Aorta (tissue), 5 donors: ENCODE results near the gene KRTAP10-12. TPM values are rescaled to one million over a fixed set of nuclear protein-coding genes. Genes with fewer than 3 reads are reported as not detected.

Source experiments
- ATAC-seq: fragments of 200-7000 bp; cut with Tn5 transposase; one replicate; pipeline ENCODE4 v1.9.1; 2022; ENCODE audit warnings: moderate library complexity; ENCODE audit not compliant: low FRiP score
- DNase-seq, 2 donors: peaks; one replicate each; pipeline ENCODE4 v3.0.0-alpha.2; 2020
- H3K27ac ChIP-seq, 2 donors: one replicate each; pipeline ENCODE4 v1.5.1; 2013; ENCODE audit warnings: low read length in 2 of 2, mild to moderate bottlenecking in 2 of 2, moderate library complexity in 2 of 2, control low read depth in 1 of 2, inconsistent platforms in 1 of 2, low read depth in 1 of 2
- H3K27me3 ChIP-seq, 2 donors: one replicate each; pipeline ENCODE4 v1.6.1; 2013; ENCODE audit warnings: control low read depth in 1 of 2, low read length in 1 of 2, mild to moderate bottlenecking in 1 of 2, moderate library complexity in 1 of 2; ENCODE audit not compliant: insufficient read depth in 2 of 2, control insufficient read depth in 1 of 2
- H3K36me3 ChIP-seq, 2 donors: one replicate each; pipeline ENCODE4 v1.6.1; 2013; ENCODE audit warnings: control low read depth in 1 of 2, low read length in 1 of 2, mild to moderate bottlenecking in 1 of 2; ENCODE audit not compliant: insufficient read depth in 2 of 2, control insufficient read depth in 1 of 2
- H3K4me1 ChIP-seq, 2 donors: one replicate each; pipeline ENCODE4 v1.6.1; 2013; ENCODE audit warnings: low read length in 2 of 2, control low read depth in 1 of 2, mild to moderate bottlenecking in 1 of 2, moderate library complexity in 1 of 2; ENCODE audit not compliant: insufficient read depth in 2 of 2, control insufficient read depth in 1 of 2
- H3K4me3 ChIP-seq, 2 donors: one replicate each; pipeline ENCODE4 v1.5.1; 2013; ENCODE audit warnings: low read length in 2 of 2, control low read depth in 1 of 2, mild to moderate bottlenecking in 1 of 2
- H3K9me3 ChIP-seq: one replicate; pipeline ENCODE4 v1.6.1; 2013; ENCODE audit warnings: mild to moderate bottlenecking, low read length; ENCODE audit not compliant: control insufficient read depth
- WGBS, 2 donors: extraction: QIAGEN DNeasy Blood & Tissue Kit; methylation state at CpG; one replicate each; pipeline ENCODE4 v1.1.7; 2013; 5-methylcytosine and 5-hydroxymethylcytosine counted together
- intact Hi-C, 2 donors: fragments of 100-400 bp; cut with DNase I; formaldehyde crosslinking; loops; one replicate each; pipeline versions ENCODE4 v1.14.2 to v1.15.0; 2022
- polyA plus RNA-seq, 2 donors: library from polyadenylated mRNA; stranded (reverse); fragments of 200-250 nt; gene quantifications; one replicate each; pipeline ENCODE4 v1.2.3, GENCODE V29; 2013
- total RNA-seq, 2 donors: library from RNA; stranded (reverse); fragmentation: NEBNext Ultra II Directional; extraction: Animal tissue kit (Norgen Biotek cat#: 25700); gene quantifications; one replicate each; pipeline ENCODE4 v1.2.1, GENCODE V29; 2021
- donor health status: healthy with polysubstance abuse.
- donor health status: Bipolar disorder and iron deficiency.
- donor health status: DM: no; HTN: no; CAD: no.
- donor health status: DM: no; HTN: no; CAD: no.
- donor health status: DM: yes; HTN: yes; CAD: no.

KRTAP10-12 gene
- total and polyA plus RNA-seq, 4 donors, result not detected

DNA sequence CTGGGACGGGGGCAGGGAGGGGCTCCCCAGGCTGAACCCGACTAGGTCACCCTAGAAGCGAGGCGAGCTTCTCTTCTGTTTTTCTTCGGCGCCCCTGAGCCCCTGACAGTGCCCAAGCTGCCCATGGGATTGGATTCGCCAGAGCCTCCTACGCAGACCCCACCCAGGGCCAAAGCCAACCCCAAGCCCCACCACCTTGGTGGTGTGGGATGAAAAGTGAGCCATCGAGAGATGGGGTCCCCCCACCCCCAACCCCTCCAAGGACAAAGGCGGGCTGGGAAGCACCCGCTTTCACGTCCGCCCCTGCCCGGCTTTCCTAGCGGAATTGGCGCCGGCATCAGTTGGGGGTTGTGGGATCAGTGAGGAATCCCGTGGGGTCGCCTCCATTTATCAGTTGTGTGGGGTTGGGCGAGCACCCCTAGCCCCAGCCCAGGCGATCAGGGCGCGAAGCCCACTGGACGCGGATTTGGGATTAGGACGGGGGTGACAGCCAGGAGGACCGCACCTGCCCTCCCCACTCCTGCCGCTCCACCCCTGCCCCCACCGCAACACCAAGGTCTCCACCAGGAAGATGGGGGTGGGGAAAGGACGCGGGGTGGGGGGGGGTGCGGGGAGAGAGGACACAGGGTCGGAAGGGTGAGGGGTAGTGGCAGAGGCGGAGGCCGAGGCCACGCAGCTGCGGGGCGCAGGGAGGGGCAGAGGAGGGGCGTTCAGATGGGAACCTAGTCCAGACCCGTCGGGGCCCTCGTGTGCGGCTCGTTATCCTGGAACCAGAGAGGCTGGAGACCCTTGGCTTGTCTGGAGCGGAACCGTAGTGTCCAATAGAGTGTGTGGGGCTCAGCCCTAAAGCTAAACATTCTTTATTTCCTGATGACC is 10.0 kb downstream of the KRTAP10-12 start:
- ATAC-seq (no peak), DNase-seq (peak in 1 of 2 donors; percentile 46)
- Histone ChIP-seq H3K9me3 (peaks cover 4% of the 10 kb centered on the region), H3K36me3 (no peaks in the 10 kb centered on the region), H3K27me3 (no peaks in the 10 kb centered on the region), H3K4me3 (no peak overlapping the region), H3K4me1 (no peaks in the 10 kb centered on the region), H3K27ac (no peak overlapping the region)
- 41 to 46% methylated on average over 42 to 46 of the region's 46 CpGs for WGBS, 2 donors
- intact Hi-C loops, result no loop called here

DNA sequence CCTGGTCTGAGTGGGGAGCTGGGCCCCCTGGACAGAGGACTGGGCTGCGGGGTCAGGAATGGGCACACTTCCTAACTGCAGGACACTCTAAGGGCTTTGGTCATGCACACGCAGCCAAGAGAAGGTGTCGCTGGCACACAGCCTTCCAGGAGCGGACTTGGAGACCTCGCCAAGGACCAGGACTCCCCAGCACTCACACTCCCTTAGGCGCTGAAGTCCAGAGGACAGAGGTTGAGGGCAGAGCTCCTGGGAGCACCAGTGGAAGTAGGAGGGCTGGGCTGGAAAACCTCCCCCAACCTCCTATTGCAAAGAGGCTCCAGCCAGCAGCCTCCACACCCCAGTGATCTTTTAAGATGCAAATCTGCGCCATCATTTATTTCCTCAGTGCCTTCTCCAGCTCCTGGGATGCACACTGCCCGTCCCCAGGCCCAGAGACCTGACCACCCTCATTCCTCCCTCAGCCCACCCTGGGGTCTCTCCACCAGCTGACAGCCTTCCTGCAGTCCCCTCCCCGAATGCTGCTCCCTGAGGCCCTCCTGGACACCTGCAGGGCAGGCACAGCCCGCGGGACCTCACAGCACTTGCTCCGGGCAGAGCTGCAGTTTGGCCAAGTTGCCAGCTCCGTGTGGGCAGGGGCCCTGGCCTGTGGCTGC is 11.4 kb downstream of the KRTAP10-12 start:
- ATAC-seq, result no peak
- intact Hi-C loops, result no loop called here
- Histone ChIP-seq H3K36me3 (no peaks in the 10 kb centered on the region), H3K27me3 (no peaks in the 10 kb centered on the region), H3K4me3 (no peak overlapping the region), H3K4me1 (no peaks in the 10 kb centered on the region), H3K27ac (no peak overlapping the region), H3K9me3 (peaks cover 4% of the 10 kb centered on the region)
- peak in 1 of 2 donors; percentile 45 for DNase-seq
- 43 to 73% methylated on average over 13 of the region's 13 CpGs for WGBS, 2 donors

DNA sequence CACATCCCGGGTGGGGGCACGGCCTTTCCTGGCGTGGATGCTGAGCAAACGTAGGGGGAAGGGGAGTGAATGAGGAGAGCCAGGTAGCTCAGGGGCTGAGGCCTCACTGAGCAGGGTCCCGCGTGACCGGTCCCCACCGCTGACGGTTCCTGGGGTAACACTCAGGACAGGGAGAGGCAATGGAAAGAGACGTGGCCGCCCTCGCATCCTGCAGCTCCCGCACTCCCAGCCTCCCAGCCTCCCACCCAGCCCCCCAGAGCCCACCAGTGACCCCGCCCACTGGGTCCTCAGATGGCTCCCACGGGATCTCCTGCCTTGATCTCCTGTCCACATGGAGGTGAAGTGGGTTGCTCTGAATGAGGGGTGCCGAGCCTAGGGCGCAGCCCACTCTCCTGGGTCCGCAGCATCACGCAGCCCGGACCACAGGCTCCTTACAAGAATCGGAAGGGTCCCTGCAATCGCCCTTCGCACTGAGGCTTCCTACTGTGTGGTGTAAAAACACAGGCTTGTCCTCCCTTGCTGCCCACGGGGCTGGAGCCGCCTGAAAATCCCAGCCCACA is 12.0 kb downstream of the KRTAP10-12 start:
- no peaks in the 10 kb centered on the region for H3K36me3 ChIP-seq
- no peaks in the 10 kb centered on the region for H3K27me3 ChIP-seq
- peaks cover 4% of the 10 kb centered on the region for H3K9me3 ChIP-seq
- intact Hi-C loops, result no loop called here
- H3K27ac ChIP-seq, result no peak overlapping the region
- H3K4me3 ChIP-seq, result no peak overlapping the region
- no peak for ATAC-seq
- DNase-seq, result peak in 1 of 2 donors; percentile 59
- WGBS, 2 donors, result 47 to 63% methylated on average over 25 of the region's 25 CpGs
- no peaks in the 10 kb centered on the region for H3K4me1 ChIP-seq

DNA sequence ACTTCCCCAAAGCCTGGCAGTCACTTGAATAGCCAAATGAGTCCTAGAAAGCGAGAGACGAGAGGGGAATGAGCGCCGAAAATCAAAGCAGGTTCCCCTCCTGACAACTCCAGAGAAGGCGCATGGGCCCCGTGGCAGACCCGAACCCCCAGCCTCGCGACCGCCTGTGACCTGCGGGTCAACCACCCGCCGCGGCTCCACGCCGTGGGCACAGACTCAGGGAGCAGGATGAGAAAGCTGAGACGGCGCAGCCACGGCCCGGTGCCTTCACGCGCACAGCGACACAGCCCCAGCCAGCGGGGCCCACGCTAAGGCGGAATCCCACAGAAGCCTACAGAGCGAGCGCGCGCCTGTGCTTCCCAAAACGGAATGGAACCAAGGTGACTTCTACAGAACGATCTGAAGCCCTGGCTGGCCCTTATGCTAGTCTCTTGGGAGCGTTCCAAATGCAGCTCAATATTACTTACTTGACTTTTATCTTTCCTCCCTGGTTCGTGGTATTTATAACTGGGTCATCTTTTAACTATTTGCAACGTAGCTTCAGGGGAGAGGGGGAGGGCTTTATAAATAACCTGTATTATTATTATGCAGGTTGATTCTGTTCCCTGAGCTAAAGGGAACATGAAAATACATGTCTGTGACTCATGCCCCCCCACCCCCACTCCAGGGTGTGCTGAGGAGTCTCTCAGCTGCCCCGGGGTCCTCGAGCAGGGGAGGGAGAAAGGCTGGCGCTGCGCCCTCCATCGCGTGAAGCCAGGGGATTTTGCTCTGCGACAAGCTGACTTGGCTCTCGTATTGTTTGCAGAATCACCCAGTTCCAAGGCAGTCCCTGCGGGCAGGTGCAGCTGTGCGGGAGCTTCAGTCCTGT is 12.7 kb downstream of the KRTAP10-12 start:
- Histone ChIP-seq H3K27ac (no peak overlapping the region), H3K4me1 (no peaks in the 10 kb centered on the region), H3K27me3 (no peaks in the 10 kb centered on the region), H3K4me3 (no peak overlapping the region), H3K9me3 (peaks cover 4% of the 10 kb centered on the region), H3K36me3 (no peaks in the 10 kb centered on the region)
- ATAC-seq, result no peak
- intact Hi-C loops, result no loop called here
- peak in 1 of 2 donors; percentile 73 for DNase-seq
- 5% methylated on average over 44 to 45 of the region's 45 CpGs for WGBS, 2 donors

DNA sequence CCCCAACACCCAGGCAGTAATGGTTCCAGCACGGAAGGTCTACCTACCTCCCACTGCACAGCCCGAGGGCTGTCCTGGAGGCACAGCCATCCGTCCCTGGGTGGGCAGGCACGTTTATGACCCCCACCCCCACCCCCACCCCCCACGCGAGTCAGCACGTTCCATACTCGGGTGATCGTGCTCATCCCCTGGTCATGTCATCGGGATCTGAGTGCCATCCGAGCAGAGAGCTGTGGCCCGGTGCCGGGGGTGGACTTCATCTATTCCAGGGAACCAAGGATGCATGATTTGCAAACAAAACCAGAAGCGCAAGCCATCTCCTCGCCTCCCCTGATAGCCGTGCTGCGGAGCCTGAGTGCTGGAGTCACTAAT is 13.3 kb downstream of the KRTAP10-12 start:
- intact Hi-C loops, result no loop called here
- no peaks in the 10 kb centered on the region for H3K27me3 ChIP-seq
- DNase-seq, result peak in 1 of 2 donors; percentile 63
- H3K27ac ChIP-seq, result no peak overlapping the region
- no peak overlapping the region for H3K4me3 ChIP-seq
- no peaks in the 10 kb centered on the region for H3K36me3 ChIP-seq
- ATAC-seq, result no peak
- H3K9me3 ChIP-seq, result peaks cover 4% of the 10 kb centered on the region
- WGBS, 2 donors, result 18 to 21% methylated on average over 17 of the region's 17 CpGs
- no peaks in the 10 kb centered on the region for H3K4me1 ChIP-seq

DNA sequence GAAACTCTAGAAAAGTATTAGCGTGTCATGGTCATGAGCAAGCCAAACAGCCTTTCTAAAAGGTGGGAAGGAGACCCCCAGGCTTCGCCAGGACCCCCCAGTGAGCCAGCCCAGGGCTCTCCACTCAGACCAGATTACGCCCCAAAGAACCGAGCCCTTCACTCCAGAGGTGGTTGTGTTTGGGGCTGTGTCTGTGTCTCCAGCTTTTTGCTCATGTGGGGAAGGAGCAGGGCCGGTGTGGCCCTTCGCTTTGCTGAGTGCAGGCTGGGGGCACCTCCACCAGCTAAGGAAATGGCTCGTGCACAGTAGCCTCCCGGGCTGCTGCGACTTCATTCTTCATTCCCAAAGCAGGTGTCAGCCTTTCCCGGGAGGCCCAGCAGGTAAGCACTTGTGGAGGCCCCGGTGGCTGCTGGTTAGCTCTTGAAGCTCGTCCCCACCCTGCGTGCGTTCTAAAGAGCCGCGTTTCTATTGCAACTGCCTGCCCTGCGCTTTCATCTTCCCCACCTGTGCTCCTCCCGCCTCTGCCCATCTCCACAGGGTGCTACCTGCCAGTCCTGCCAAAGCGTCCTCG is 13.9 kb downstream of the KRTAP10-12 start:
- intact Hi-C loops, result no loop called here
- WGBS, 2 donors, result 26 to 27% methylated on average over 20 of the region's 20 CpGs
- Histone ChIP-seq H3K4me1 (no peaks in the 10 kb centered on the region), H3K27me3 (no peaks in the 10 kb centered on the region), H3K4me3 (no peak overlapping the region), H3K36me3 (no peaks in the 10 kb centered on the region), H3K9me3 (peaks cover 4% of the 10 kb centered on the region), H3K27ac (no peak overlapping the region)
- DNase-seq, result peak in 1 of 2 donors; percentile 59
- ATAC-seq, result no peak

DNA sequence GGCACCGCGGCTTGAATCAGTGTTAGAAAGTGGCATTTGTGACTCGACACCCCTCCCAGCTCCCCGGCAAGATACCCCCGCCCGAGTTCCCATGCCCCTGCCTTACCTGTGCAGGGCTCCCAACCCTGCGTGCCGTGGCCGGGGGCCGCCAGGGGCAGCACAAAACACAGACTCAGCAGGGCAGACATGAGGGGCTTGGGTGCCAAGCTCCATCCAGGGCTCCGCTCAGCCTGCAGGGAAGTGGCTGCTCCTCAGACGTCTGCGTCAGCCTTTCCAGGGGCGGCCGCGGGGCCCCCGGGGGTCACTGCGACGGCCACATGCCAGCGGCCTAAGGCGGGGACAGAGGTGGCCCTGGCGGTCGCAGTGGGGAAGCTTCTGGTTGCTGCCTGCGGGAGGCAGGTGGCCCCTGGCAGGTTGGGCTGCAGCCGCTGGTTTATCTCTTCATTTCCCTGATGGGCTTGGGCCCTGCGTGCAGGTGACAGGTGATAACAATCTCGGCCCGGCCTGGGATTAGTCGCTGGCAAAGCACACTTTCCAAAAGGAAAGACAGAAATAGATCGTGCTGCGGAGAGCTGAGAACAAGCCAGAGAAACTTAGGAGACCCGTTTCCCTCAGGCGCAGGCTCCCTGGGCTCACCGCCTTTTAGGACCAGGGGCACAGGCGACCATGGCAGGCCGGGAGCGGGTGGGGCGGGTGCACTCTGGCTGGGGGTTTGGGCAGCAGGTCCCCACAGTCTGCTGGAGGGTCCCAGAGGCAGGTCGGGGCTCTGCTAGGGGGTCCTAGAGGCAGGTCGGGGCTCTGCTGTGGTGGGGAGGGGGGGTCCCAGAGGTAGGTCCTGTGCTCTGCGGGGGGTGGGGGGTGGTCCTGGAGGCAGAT is 14.6 kb downstream of the KRTAP10-12 start, which contains the start of gene TSPEAR:
TSS of gene TSPEAR (minus strand) at position 246 of the 876 bp plus-strand sequence. CDS start at position 188, 58 bp downstream.
- Histone ChIP-seq H3K4me1 (no peaks in the 10 kb centered on the region), H3K9me3 (no peaks in the 10 kb centered on the region), H3K27ac (no peak within 1 kb of the TSS), H3K4me3 (no peak within 1 kb of the TSS), H3K36me3 (no peaks in the 10 kb centered on the region), H3K27me3 (no peaks in the 10 kb centered on the region)
- peak in 1 of 2 donors; percentile 51 for DNase-seq
- 1 to 2% methylated on average over 38 to 41 of the region's 41 CpGs for WGBS, 2 donors
- intact Hi-C loops, result no loop called here
- ATAC-seq, result no peak
